ENCODE measurements around the gene TRIOBP. TPM values are rescaled to one million over a fixed set of nuclear protein-coding genes. Genes with fewer than 3 reads are reported as not detected.

The TRIOBP gene
- total RNA-seq, 2 donors from 2014 or later = 114 to 115 TPM

GRCh38 chr22:37744589-37744988 is 47.7 kb downstream of the TRIOBP start:
- Histone ChIP-seq H3K27ac (no peak overlapping the region), H3K9me3 (no peaks in the 10 kb centered on the region), H3K36me3 (no peaks in the 10 kb centered on the region), H3K27me3 (replicated peaks; ENCODE audit: insufficient read depth) (no peaks in the 10 kb centered on the region), H3K4me3 (no peak overlapping the region), H3K4me1 (replicated peaks) (peaks cover 15% of the 10 kb centered on the region)
- 86% methylated on average over 6 of the region's 6 CpGs for WGBS
- intact Hi-C loops (cut with DNase I) = no loop called here
- TF ChIP-seq POLR2AphosphoS5 (IDR thresholded peaks at IDR 0.05) = no peak
- no peak for TF ChIP-seq CTCF (IDR thresholded peaks at IDR 0.05)
- no peak for TF ChIP-seq POLR2A (IDR thresholded peaks at IDR 0.05)
- DNase-seq (ENCODE audit: low spot score) = no peak

DNA sequence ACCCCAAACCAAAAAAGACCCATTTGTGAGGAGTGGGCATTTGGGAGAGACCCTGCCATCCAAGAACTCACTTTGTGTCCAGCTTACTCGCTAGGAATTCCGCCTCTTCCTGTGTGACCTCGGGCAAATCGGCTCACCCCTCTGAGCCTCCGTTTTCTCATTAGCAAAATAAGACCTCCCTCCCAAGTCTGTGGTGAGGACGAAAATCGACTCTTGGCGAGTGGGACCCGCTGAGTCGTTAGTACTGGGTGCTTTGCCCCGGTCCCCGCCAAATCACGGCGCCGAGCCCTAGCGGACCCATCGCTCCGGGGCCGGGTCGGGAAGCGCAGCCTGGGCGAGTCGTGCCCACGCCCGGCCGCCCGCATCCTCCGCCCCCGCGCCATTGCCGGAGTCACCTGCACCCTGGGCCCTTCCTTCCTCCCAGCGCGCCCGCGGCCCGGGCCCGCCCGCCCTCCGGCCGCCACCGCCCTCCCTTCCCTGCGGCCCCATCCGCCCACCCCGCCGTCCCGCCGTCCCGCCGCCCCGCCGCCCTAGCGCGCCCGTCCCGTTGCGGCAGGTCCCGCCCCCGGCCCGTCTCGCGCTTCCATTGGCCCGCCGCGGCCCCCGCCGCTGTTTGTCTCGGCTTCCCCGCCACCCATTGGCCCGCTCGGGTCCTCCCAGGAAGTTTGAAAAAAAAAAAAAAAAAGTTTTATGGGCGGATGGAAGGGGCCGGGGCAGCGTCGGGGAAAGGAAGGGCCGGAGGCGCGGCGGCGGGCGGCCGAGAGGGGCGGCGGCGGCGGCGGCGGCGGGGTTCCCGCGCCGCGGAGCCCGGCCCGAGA is 48.9 kb downstream of the TRIOBP start:
- H3K9me3 ChIP-seq = no peaks in the 10 kb centered on the region
- intact Hi-C loops (cut with DNase I) = no loop called here

DNA sequence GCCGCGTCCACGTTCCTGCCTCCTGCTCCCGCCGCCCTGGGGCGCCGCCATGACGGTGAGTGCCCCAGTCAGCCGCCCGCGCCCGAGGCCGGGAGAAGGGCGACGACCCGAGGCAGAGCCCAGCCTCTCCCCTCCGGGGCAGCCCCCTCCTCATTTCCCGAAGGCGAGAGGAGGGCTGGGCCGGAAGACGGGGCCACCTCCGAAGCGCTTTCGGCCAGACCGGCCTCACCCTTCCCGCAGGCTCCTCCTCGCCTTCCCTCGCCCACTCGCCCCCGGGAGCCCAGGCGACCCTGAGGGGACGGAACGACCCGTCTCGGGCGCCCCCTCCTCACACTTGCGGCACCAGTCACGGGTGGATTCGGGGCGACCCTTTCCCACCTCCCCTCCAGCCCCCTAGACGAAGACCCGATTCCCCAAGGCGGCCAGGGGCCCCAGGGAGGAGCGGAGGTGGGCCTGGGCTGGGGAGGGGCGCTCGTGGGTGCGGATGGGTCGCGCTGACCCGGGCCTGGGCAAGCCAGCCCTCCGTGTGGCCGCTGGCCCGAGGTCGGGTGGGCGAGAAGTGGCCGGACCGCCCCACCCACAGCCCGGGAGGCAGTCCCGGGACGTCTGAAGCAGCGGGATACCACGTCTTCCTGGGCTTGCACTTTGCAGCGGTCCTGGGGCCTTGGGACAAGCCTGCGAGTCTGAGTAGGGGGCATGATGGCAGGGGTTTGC is 49.7 kb downstream of the TRIOBP start:
- H3K4me1 ChIP-seq (replicated peaks) = peaks cover 30% of the 10 kb centered on the region
- WGBS = under 1% methylated on average over 62 of the region's 64 CpGs
- peak overlapping the region; percentile 86 to 94 for H3K27ac ChIP-seq
- TF ChIP-seq POLR2A (IDR thresholded peaks at IDR 0.05) (peak; percentile 8), CTCF (IDR thresholded peaks at IDR 0.05) (no peak)
- intact Hi-C loops (cut with DNase I) = no loop called here
- H3K4me3 ChIP-seq = peak overlapping the region; percentile 79 to 94
- H3K27me3 ChIP-seq (replicated peaks; ENCODE audit: insufficient read depth) = no peaks in the 10 kb centered on the region
- H3K9me3 ChIP-seq = no peaks in the 10 kb centered on the region
- H3K36me3 ChIP-seq = no peaks in the 10 kb centered on the region
- DNase-seq (ENCODE audit: low spot score) = no peak

More for the DNA sequence above, 48.9 kb downstream of the TRIOBP start:
- peaks cover 23% of the 10 kb centered on the region for H3K4me1 ChIP-seq (replicated peaks)
- H3K36me3 ChIP-seq = no peaks in the 10 kb centered on the region
- 1% methylated on average over 54 of the region's 94 CpGs for WGBS
- H3K4me3 ChIP-seq = peak overlapping the region; percentile 79 to 94
- H3K27me3 ChIP-seq (replicated peaks; ENCODE audit: insufficient read depth) = no peaks in the 10 kb centered on the region
- peak overlapping the region; percentile 86 to 94 for H3K27ac ChIP-seq
- TF ChIP-seq CTCF (IDR thresholded peaks at IDR 0.05) = no peak
- TF ChIP-seq POLR2AphosphoS5 (IDR thresholded peaks at IDR 0.05) = peak; percentile 21
- peak; percentile 91 for DNase-seq (ENCODE audit: low spot score)

DNA sequence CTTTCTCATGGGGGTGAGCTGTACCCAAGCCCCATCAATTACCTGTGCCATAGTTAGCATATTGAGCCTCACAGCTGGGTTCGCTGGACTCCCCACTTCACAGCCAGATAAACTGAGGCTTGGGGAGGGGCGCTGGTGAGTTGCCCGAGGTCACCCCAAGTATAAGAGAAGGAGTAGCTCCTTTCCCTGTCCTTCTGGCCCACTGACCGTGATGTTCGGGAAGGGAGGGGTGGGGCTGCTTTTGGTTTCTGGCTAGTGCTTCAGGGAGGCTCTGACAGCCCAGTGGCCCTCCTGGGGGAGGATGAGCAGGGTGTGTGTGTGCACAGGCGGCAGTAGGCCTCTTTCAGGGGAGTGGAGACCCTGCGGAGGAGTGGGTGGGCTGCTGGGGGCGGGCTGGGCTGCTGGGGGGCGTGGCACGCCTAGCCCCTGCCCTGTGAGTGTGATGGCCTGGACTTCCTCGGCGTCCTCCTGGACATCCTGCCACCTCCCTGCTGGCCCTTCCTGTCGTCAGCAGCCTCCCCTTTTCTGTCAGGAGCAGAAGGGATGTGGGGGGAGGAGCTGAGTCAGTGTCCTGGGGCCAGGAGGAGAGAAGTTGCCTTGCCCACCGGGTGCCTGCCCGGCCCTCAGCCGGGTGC is 50.3 kb downstream of the TRIOBP start:
- intact Hi-C loops (cut with DNase I) = no loop called here
- Histone ChIP-seq H3K9me3 (no peaks in the 10 kb centered on the region), H3K36me3 (no peaks in the 10 kb centered on the region), H3K4me3 (peak overlapping the region; percentile 79 to 94), H3K27me3 (replicated peaks; ENCODE audit: insufficient read depth) (no peaks in the 10 kb centered on the region), H3K27ac (peak overlapping the region; percentile 86 to 94), H3K4me1 (replicated peaks) (peaks cover 37% of the 10 kb centered on the region)
- no peak for TF ChIP-seq CTCF (IDR thresholded peaks at IDR 0.05)
- no peak for TF ChIP-seq POLR2A (IDR thresholded peaks at IDR 0.05)
- no peak for TF ChIP-seq POLR2AphosphoS5 (IDR thresholded peaks at IDR 0.05)
- 7% methylated on average over 10 of the region's 16 CpGs for WGBS
- DNase-seq (ENCODE audit: low spot score) = no peak
